GM18873 (cell line): ENCODE results near the gene AGPAT2.

Experiments
- ATAC-seq: cut with Tn5 transposase; IDR thresholded peaks from one replicate; pipeline ENCODE4 v1.9.1; 2021; ENCODE audit warnings: mild to moderate bottlenecking, moderate library complexity, moderate number of reproducible peaks; ENCODE audit not compliant: unreplicated experiment, low FRiP score

AGPAT2 gene

GRCh38 chr9:136665111-136665703, 22.1 kb downstream of the AGPAT2 start:
- no peak for ATAC-seq

GRCh38 chr9:136664000-136664915, 23.0 kb downstream of the AGPAT2 start:
- ATAC-seq = no peak

- no peak for ATAC-seq
Measured at GRCh38 chr9:136662656-136663581, 24.3 kb downstream of the AGPAT2 start, which contains the start of gene EGFL7. EGFL7 (plus strand) TSS chr9:136662916; CDS start chr9:136668283, 5,367 bp downstream.

- no peak for ATAC-seq
Measured at GRCh38 chr9:136662326-136662655, 25.0 kb downstream of the AGPAT2 start.

GRCh38 chr9:136661641-136662325, 25.5 kb downstream of the AGPAT2 start:
- no peak for ATAC-seq

- no peak for ATAC-seq
Measured at GRCh38 chr9:136660971-136661550, 26.2 kb downstream of the AGPAT2 start.

- ATAC-seq = no peak
Measured at GRCh38 chr9:136659861-136660784, 27.1 kb downstream of the AGPAT2 start.

- ATAC-seq = no peak
Measured at GRCh38 chr9:136658849-136659535, 28.3 kb downstream of the AGPAT2 start.

GRCh38 chr9:136657974-136658848, 29.0 kb downstream of the AGPAT2 start:
- ATAC-seq = no peak

- no peak for ATAC-seq
Measured at GRCh38 chr9:136656795-136657611, 30.3 kb downstream of the AGPAT2 start.

GRCh38 chr9:136656183-136656738, 31.0 kb downstream of the AGPAT2 start:
- ATAC-seq = no peak

- ATAC-seq = no peak
Measured at GRCh38 chr9:136655536-136656182, 31.6 kb downstream of the AGPAT2 start.

GRCh38 chr9:136654820-136655535, 32.3 kb downstream of the AGPAT2 start:
- no peak for ATAC-seq

- ATAC-seq = no peak
Measured at GRCh38 chr9:136653323-136654079, 33.8 kb downstream of the AGPAT2 start.
